ENCODE results near the gene CDC42EP4.

CDC42EP4 gene

DNA sequence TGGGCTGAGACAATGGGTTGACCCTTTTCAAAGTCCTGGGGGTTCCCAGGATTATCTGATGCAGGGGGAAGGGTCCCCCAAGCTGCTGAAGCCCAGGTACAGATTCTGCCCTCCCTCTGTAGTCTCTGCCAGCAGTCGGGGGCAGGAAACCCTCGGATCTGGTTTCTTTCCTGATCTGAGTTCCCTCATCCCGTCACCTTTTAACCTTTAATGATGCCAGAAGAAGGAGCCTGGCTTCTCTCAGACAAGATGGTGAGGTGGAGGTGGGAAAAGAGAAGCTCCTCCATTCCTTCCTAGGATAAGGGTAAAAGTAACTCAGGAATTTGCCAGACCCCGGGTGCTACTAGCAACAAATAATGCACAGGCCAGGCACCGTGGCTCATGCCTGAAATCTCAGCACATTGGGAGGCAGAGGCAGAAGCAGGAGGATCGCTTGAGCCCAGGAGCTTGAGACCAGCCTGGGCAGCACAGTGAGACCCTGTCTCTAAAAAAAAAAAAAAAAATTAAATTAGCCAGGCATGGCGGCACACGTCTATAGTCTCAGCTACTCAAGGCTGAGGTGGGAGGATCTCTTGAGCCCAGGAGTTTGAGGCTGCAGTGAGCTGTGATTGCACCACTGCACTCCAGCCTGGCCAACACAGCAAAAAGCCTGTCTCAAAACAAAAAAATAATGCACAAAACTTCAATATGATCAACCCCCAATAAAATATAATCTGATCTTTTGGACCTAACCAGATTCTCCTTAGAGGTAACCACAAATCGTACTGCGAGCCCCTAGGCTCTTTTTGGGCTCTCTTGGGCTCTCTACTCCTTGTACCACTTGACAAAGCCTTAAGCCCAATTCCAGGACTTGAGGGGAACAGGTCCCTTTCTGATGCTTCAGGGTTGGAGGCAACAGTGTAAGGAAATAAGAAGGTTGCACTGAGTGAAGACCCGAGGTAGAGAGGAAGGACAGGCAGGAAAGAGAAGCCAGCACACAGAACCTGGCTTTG lies 5.7 kb downstream of the CDC42EP4 start:
- Histone ChIP-seq H3K9me3 (ENCODE audit: insufficient read depth, low read length, severe bottlenecking) (no peaks in the 10 kb centered on the region), H3K4me2 (ENCODE audit: insufficient read depth, low read length) (no peak overlapping the region), H2AFZ (ENCODE audit: low read depth, low read length) (no peak overlapping the region), H3K9ac (ENCODE audit: low read depth, low read length) (no peak overlapping the region), H3K79me2 (ENCODE audit: insufficient read depth, low read length) (no peaks in the 10 kb centered on the region), H4K20me1 (ENCODE audit: insufficient read depth, low read length) (no peaks in the 10 kb centered on the region), H3K4me1 (ENCODE audit: insufficient read depth, low read length) (peaks cover 8% of the 10 kb centered on the region), H3K36me3 (ENCODE audit: insufficient read depth, low read length) (no peaks in the 10 kb centered on the region), H3K27me3 (ENCODE audit: insufficient read depth, low read length, poor library complexity) (peaks cover 17% of the 10 kb centered on the region), H3K27ac (ENCODE audit: low read length) (no peak overlapping the region), H3K4me3 (ENCODE audit: low read depth in 1 of 2, low read length in 2 of 2) (no peak overlapping the region)
- ATAC-seq (ENCODE audit: insufficient read depth, low read depth), result no peak
- TF ChIP-seq, protein P1, sequence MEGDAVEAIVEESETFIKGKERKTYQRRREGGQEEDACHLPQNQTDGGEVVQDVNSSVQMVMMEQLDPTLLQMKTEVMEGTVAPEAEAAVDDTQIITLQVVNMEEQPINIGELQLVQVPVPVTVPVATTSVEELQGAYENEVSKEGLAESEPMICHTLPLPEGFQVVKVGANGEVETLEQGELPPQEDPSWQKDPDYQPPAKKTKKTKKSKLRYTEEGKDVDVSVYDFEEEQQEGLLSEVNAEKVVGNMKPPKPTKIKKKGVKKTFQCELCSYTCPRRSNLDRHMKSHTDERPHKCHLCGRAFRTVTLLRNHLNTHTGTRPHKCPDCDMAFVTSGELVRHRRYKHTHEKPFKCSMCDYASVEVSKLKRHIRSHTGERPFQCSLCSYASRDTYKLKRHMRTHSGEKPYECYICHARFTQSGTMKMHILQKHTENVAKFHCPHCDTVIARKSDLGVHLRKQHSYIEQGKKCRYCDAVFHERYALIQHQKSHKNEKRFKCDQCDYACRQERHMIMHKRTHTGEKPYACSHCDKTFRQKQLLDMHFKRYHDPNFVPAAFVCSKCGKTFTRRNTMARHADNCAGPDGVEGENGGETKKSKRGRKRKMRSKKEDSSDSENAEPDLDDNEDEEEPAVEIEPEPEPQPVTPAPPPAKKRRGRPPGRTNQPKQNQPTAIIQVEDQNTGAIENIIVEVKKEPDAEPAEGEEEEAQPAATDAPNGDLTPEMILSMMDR (IDR thresholded peaks at IDR 0.05; ENCODE audit: borderline replicate concordance, extremely low read depth, low read length, poor library complexity, severe bottlenecking), result no peak
- TF ChIP-seq EZH2 (IDR thresholded peaks at IDR 0.05; ENCODE audit: borderline replicate concordance, low read depth, low read length, severe bottlenecking), result no peak
- DNase-seq, result no peak

DNA sequence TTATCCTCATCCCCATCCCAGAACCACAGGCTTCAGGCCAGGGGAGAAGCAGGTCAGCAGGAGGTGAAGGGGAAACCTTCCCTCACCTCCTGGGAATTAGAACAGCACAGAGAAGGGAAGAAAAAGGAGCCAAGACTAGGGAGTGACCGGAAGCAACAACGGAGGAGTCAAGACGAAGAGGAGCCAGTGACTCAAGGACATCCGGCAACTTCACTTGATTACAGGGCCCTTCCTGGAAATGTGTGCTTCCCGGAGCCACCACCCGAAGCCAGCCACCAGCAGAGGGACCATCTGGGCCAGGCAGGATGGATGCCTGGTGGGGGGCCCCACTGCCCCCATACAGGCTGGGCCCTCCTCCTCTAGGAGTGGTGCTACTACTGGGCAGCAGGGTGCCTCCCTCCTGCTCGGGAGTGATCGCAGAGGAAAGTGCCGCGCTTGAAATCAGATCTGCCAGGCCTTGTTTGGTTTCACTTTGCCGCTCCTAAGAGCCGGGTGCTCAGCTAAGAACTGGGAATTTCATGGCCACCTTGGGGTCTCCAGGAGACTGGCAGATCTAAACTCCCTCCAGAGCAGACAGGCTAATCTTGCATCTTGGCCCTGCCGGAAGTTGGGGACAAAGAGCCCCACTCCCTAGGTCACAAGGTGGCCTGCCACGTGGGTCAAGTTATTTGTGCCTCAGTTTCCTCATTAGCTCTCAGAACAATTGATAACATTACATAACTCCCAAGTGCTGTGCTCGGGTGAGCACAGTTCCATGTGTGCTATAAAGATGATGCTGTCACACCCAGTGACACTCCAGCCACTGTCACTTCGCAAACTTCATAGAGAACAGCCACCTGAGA lies 6.6 kb downstream of the CDC42EP4 start:
- H3K27ac ChIP-seq (ENCODE audit: low read length), result no peak overlapping the region
- H3K9me3 ChIP-seq (ENCODE audit: insufficient read depth, low read length, severe bottlenecking), result no peaks in the 10 kb centered on the region
- H3K36me3 ChIP-seq (ENCODE audit: insufficient read depth, low read length), result no peaks in the 10 kb centered on the region
- ATAC-seq (ENCODE audit: insufficient read depth, low read depth) (no peak), DNase-seq (no peak)
- H3K9ac ChIP-seq (ENCODE audit: low read depth, low read length), result no peak overlapping the region
- TF ChIP-seq, protein P1 (IDR thresholded peaks at IDR 0.05; ENCODE audit: borderline replicate concordance, extremely low read depth, low read length, poor library complexity, severe bottlenecking), result no peak
- TF ChIP-seq EZH2 (IDR thresholded peaks at IDR 0.05; ENCODE audit: borderline replicate concordance, low read depth, low read length, severe bottlenecking), result no peak
- no peaks in the 10 kb centered on the region for H4K20me1 ChIP-seq (ENCODE audit: insufficient read depth, low read length)
- no peaks in the 10 kb centered on the region for H3K79me2 ChIP-seq (ENCODE audit: insufficient read depth, low read length)
- H3K4me2 ChIP-seq (ENCODE audit: insufficient read depth, low read length), result no peak overlapping the region
- H3K4me1 ChIP-seq (ENCODE audit: insufficient read depth, low read length), result peaks cover 4% of the 10 kb centered on the region
- H3K27me3 ChIP-seq (ENCODE audit: insufficient read depth, low read length, poor library complexity), result peaks cover 8% of the 10 kb centered on the region
- no peak overlapping the region for H2AFZ ChIP-seq (ENCODE audit: low read depth, low read length)
- no peak overlapping the region for H3K4me3 ChIP-seq (ENCODE audit: low read depth in 1 of 2, low read length in 2 of 2)

DNA sequence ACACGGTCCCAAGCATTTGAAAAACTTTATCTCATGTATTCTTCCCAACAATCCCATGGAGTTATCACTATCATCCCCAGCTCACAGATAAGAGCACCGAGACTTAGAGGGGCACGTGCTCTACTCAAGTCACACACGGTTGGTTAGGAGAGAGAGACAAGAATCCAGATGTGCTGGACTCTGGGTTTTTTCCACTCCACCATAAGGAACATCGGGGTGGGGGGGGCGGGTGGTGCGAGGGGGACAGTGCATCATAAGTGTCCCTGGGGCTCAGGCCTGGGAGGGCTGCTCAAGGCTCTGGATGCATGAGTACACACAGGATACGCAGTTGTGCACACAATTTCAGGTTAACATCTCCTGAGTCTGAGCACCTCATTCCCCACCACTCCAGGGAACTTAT lies 7.4 kb downstream of the CDC42EP4 start:
- Histone ChIP-seq H3K79me2 (ENCODE audit: insufficient read depth, low read length) (no peaks in the 10 kb centered on the region), H3K4me2 (ENCODE audit: insufficient read depth, low read length) (no peak overlapping the region), H3K9ac (ENCODE audit: low read depth, low read length) (no peak overlapping the region), H3K27ac (ENCODE audit: low read length) (no peak overlapping the region), H3K9me3 (ENCODE audit: insufficient read depth, low read length, severe bottlenecking) (no peaks in the 10 kb centered on the region), H3K4me3 (ENCODE audit: low read depth in 1 of 2, low read length in 2 of 2) (no peak overlapping the region), H3K4me1 (ENCODE audit: insufficient read depth, low read length) (no peaks in the 10 kb centered on the region), H3K36me3 (ENCODE audit: insufficient read depth, low read length) (no peaks in the 10 kb centered on the region), H4K20me1 (ENCODE audit: insufficient read depth, low read length) (0 out of 2 replicates have a peak, but pooled peaks cover 3% of the 10 kb centered on the region), H2AFZ (ENCODE audit: low read depth, low read length) (no peak overlapping the region), H3K27me3 (ENCODE audit: insufficient read depth, low read length, poor library complexity) (peaks cover under 1% of the 10 kb centered on the region)
- DNase-seq (no peak), ATAC-seq (ENCODE audit: insufficient read depth, low read depth) (no peak)
- TF ChIP-seq, protein P1 (IDR thresholded peaks at IDR 0.05; ENCODE audit: borderline replicate concordance, extremely low read depth, low read length, poor library complexity, severe bottlenecking), result no peak
- TF ChIP-seq EZH2 (IDR thresholded peaks at IDR 0.05; ENCODE audit: borderline replicate concordance, low read depth, low read length, severe bottlenecking), result no peak

All from DND-41 (cell line).